Measurements from ENCODE around the gene GLIPR2. TPM values are rescaled to one million over a fixed set of nuclear protein-coding genes. Genes with fewer than 3 reads are reported as not detected.

The GLIPR2 gene
- polyA plus RNA-seq, 1 of the 3 experiments (the other 2 are of a cell fraction): 38.3 TPM

DNA sequence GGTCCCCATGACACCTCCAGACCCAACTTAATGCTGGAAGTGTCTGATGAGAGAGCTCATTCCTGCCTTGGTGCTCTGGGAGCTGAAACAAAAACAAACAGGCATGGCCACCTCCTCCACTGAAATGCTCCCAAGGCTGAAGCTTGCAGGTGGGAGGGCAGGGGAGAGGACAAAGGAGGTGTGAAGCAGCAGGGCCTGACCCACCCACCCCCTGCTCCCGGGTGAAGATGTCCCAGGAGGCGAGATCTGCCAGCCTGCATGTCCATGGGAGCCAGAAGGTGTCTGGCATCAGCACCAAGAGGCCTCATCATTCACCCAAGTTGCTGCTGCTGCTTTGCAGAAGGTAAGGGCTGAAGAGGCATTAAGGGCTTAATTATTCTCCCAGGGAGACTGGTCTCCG is 28.5 kb downstream of the GLIPR2 start:
- H4K20me1 ChIP-seq (ENCODE audit: insufficient read depth): no peaks in the 10 kb centered on the region
- H3K4me1 ChIP-seq (ENCODE audit: control insufficient read depth in 1 of 2, insufficient read depth in 2 of 2, low read depth in 1 of 2, low read length in 1 of 2): peaks cover 28 to 43% of the 10 kb centered on the region in 2 experiments; a peak in 3 of 4 replicates
- no peak overlapping the region for H3K4me3 ChIP-seq (ENCODE audit: low read depth in 2 of 2, low read length in 1 of 2)
- H3K27ac ChIP-seq (ENCODE audit: low read depth in 2 of 2, low read length in 1 of 2): no peak overlapping the region
- H3K4me2 ChIP-seq: peak overlapping the region; percentile 88; the same call in 1 of the 2 replicates
- H3K79me2 ChIP-seq (ENCODE audit: insufficient read depth): no peaks in the 10 kb centered on the region
- CTCF ChIA-PET: interaction anchor here (1.0 to 8.8 kb wide), 16 partner anchors 9 to 210 kb away, joined by 3 to 167 read pairs (median 9); partner anchors contain the start of genes CLTA and GLIPR2
- WGBS (ENCODE audit: low lambda C conversion rate): 74% methylated on average over 3 of the region's 3 CpGs
- POLR2A ChIA-PET: interaction anchor here (1.5 to 5.7 kb wide), 4 partner anchors 16 to 90 kb away, joined by 3 to 38 read pairs (median 10); partner anchors contain the start of gene GLIPR2
- no peaks in the 10 kb centered on the region for H3K27me3 ChIP-seq (ENCODE audit: insufficient read depth)
- no peak for DNase-seq
- H3K9ac ChIP-seq: 0 out of 2 replicates have a peak overlapping the region, but pooled peaks have one; percentile 13
- no peak for TF ChIP-seq TCF12 (IDR thresholded peaks at IDR 0.05)
- no peak for TF ChIP-seq RAD21 (IDR thresholded peaks at IDR 0.05; ENCODE audit: low read length)
- TF ChIP-seq ELF1 (IDR thresholded peaks at IDR 0.05): no peak
- TF ChIP-seq FOXM1 (IDR thresholded peaks at IDR 0.05; ENCODE audit: low read depth): no peak
- no peak for TF ChIP-seq EZH2phosphoT487 (IDR thresholded peaks at IDR 0.05; ENCODE audit: borderline replicate concordance, low read depth)
- TF ChIP-seq, protein P1, sequence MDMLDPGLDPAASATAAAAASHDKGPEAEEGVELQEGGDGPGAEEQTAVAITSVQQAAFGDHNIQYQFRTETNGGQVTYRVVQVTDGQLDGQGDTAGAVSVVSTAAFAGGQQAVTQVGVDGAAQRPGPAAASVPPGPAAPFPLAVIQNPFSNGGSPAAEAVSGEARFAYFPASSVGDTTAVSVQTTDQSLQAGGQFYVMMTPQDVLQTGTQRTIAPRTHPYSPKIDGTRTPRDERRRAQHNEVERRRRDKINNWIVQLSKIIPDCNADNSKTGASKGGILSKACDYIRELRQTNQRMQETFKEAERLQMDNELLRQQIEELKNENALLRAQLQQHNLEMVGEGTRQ (IDR thresholded peaks at IDR 0.05; ENCODE audit: borderline replicate concordance, low read depth, low read length): no peak
- TF ChIP-seq GATA2 (CRISPR knock-in tag; IDR thresholded peaks at IDR 0.05): no peak
- TF ChIP-seq, protein P2, sequence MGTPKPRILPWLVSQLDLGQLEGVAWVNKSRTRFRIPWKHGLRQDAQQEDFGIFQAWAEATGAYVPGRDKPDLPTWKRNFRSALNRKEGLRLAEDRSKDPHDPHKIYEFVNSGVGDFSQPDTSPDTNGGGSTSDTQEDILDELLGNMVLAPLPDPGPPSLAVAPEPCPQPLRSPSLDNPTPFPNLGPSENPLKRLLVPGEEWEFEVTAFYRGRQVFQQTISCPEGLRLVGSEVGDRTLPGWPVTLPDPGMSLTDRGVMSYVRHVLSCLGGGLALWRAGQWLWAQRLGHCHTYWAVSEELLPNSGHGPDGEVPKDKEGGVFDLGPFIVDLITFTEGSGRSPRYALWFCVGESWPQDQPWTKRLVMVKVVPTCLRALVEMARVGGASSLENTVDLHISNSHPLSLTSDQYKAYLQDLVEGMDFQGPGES (IDR thresholded peaks at IDR 0.05; ENCODE audit: low read depth, low read length): no peak
- no peak for TF ChIP-seq FOXJ3 (CRISPR knock-in tag; IDR thresholded peaks at IDR 0.05)
- no peak for TF ChIP-seq TEAD4 (IDR thresholded peaks at IDR 0.05; ENCODE audit: borderline replicate concordance, insufficient read depth)
- TF ChIP-seq, protein P3, sequence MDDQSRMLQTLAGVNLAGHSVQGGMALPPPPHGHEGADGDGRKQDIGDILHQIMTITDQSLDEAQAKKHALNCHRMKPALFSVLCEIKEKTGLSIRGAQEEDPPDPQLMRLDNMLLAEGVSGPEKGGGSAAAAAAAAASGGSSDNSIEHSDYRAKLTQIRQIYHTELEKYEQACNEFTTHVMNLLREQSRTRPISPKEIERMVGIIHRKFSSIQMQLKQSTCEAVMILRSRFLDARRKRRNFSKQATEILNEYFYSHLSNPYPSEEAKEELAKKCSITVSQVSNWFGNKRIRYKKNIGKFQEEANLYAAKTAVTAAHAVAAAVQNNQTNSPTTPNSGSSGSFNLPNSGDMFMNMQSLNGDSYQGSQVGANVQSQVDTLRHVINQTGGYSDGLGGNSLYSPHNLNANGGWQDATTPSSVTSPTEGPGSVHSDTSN (IDR thresholded peaks at IDR 0.05): no peak
- no peak for TF ChIP-seq MXI1 (IDR thresholded peaks at IDR 0.05; ENCODE audit: low read depth, low read length)
- no peak for TF ChIP-seq SMC3 (IDR thresholded peaks at IDR 0.05; ENCODE audit: low read depth, low read length)
- no peak for TF ChIP-seq CHD2 (IDR thresholded peaks at IDR 0.05; ENCODE audit: low read length, partially characterized antibody)
- no peak for TF ChIP-seq RCOR1 (IDR thresholded peaks at IDR 0.05; ENCODE audit: low read length)
- TF ChIP-seq, protein P4, sequence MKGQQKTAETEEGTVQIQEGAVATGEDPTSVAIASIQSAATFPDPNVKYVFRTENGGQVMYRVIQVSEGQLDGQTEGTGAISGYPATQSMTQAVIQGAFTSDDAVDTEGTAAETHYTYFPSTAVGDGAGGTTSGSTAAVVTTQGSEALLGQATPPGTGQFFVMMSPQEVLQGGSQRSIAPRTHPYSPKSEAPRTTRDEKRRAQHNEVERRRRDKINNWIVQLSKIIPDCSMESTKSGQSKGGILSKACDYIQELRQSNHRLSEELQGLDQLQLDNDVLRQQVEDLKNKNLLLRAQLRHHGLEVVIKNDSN (IDR thresholded peaks at IDR 0.05; ENCODE audit: borderline replicate concordance, low read depth): no peak
- no peak for TF ChIP-seq FOSL2 (IDR thresholded peaks at IDR 0.05; ENCODE audit: borderline replicate concordance, low read depth)
- TF ChIP-seq TAF1 (IDR thresholded peaks at IDR 0.05; ENCODE audit: borderline replicate concordance, low read depth, low read length): no peak
- no peak for TF ChIP-seq RXRA (IDR thresholded peaks at IDR 0.05; ENCODE audit: borderline replicate concordance, low read depth)
- TF ChIP-seq, protein P5, sequence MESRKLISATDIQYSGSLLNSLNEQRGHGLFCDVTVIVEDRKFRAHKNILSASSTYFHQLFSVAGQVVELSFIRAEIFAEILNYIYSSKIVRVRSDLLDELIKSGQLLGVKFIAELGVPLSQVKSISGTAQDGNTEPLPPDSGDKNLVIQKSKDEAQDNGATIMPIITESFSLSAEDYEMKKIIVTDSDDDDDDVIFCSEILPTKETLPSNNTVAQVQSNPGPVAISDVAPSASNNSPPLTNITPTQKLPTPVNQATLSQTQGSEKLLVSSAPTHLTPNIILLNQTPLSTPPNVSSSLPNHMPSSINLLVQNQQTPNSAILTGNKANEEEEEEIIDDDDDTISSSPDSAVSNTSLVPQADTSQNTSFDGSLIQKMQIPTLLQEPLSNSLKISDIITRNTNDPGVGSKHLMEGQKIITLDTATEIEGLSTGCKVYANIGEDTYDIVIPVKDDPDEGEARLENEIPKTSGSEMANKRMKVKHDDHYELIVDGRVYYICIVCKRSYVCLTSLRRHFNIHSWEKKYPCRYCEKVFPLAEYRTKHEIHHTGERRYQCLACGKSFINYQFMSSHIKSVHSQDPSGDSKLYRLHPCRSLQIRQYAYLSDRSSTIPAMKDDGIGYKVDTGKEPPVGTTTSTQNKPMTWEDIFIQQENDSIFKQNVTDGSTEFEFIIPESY (IDR thresholded peaks at IDR 0.05; ENCODE audit: borderline replicate concordance, low read depth): no peak
- H3K36me3 ChIP-seq (replicated peaks in 1 of 2; ENCODE audit: control insufficient read depth in 1 of 2, insufficient read depth in 2 of 2, low read length in 1 of 2): no peaks in the 10 kb centered on the region
- H3K9me3 ChIP-seq: no peaks in the 10 kb centered on the region
- H2AFZ ChIP-seq (ENCODE audit: low read depth): no peak overlapping the region
- no peaks in the 10 kb centered on the region for H3K9me2 ChIP-seq
- H3F3A ChIP-seq (replicated peaks; ENCODE audit: insufficient read depth): peaks cover 45% of the 10 kb centered on the region

Data from SK-N-SH (cell line).